ENCODE data around the gene SEMA6A.

SEMA6A gene

GRCh38 chr5:116575326-116576052 lies 866 bp upstream of the SEMA6A start:
- H3K36me3 ChIP-seq (ENCODE audit: insufficient read depth, low read length): no peaks in the 10 kb centered on the region
- H3K4me3 ChIP-seq (ENCODE audit: low read depth in 1 of 2, low read length in 2 of 2): peak overlapping the region; percentile 79 to 86
- peak overlapping the region; percentile 92 for H3K27ac ChIP-seq (ENCODE audit: low read depth, low read length)
- H3K9ac ChIP-seq (ENCODE audit: low read length): peak overlapping the region; percentile 51
- no peaks in the 10 kb centered on the region for H3K27me3 ChIP-seq (ENCODE audit: control insufficient read depth in 1 of 2, insufficient read depth in 2 of 2, low read length in 2 of 2)
- H3K4me1 ChIP-seq (ENCODE audit: insufficient read depth, low read length): peaks cover 5% of the 10 kb centered on the region
- no peaks in the 10 kb centered on the region for H3K9me3 ChIP-seq (ENCODE audit: low read length)

GRCh38 chr5:116573702-116574366 lies 789 bp downstream of the SEMA6A start:
- Histone ChIP-seq H3K9me3 (ENCODE audit: low read length) (no peaks in the 10 kb centered on the region), H3K9ac (ENCODE audit: low read length) (peak overlapping the region; percentile 49), H3K36me3 (ENCODE audit: insufficient read depth, low read length) (no peaks in the 10 kb centered on the region), H3K4me1 (ENCODE audit: insufficient read depth, low read length) (peaks cover 5% of the 10 kb centered on the region), H3K27ac (ENCODE audit: low read depth, low read length) (peak overlapping the region; percentile 76), H3K4me3 (ENCODE audit: low read depth in 1 of 2, low read length in 2 of 2) (peak overlapping the region; percentile 79 to 86), H3K27me3 (ENCODE audit: control insufficient read depth in 1 of 2, insufficient read depth in 2 of 2, low read length in 2 of 2) (no peaks in the 10 kb centered on the region)

GRCh38 chr5:116573279-116573701 lies 1.3 kb downstream of the SEMA6A start:
- Histone ChIP-seq H3K27me3 (ENCODE audit: control insufficient read depth in 1 of 2, insufficient read depth in 2 of 2, low read length in 2 of 2) (no peaks in the 10 kb centered on the region), H3K36me3 (ENCODE audit: insufficient read depth, low read length) (no peaks in the 10 kb centered on the region), H3K27ac (ENCODE audit: low read depth, low read length) (peak overlapping the region; percentile 76), H3K4me3 (ENCODE audit: low read depth in 1 of 2, low read length in 2 of 2) (peak overlapping the region; percentile 79 to 86), H3K9ac (ENCODE audit: low read length) (peak overlapping the region; percentile 12), H3K4me1 (ENCODE audit: insufficient read depth, low read length) (peaks cover 5% of the 10 kb centered on the region), H3K9me3 (ENCODE audit: low read length) (no peaks in the 10 kb centered on the region)

GRCh38 chr5:116572350-116573278 lies 2.0 kb downstream of the SEMA6A start:
- H3K4me3 ChIP-seq (ENCODE audit: low read depth in 1 of 2, low read length in 2 of 2): peak overlapping the region; percentile 79 to 86
- H3K27me3 ChIP-seq (ENCODE audit: control insufficient read depth in 1 of 2, insufficient read depth in 2 of 2, low read length in 2 of 2): no peaks in the 10 kb centered on the region
- peak overlapping the region; percentile 76 for H3K27ac ChIP-seq (ENCODE audit: low read depth, low read length)
- no peaks in the 10 kb centered on the region for H3K36me3 ChIP-seq (ENCODE audit: insufficient read depth, low read length)
- peaks cover 5% of the 10 kb centered on the region for H3K4me1 ChIP-seq (ENCODE audit: insufficient read depth, low read length)
- H3K9me3 ChIP-seq (ENCODE audit: low read length): no peaks in the 10 kb centered on the region
- peak overlapping the region; percentile 16 for H3K9ac ChIP-seq (ENCODE audit: low read length)

GRCh38 chr5:116571568-116572349 lies 2.9 kb downstream of the SEMA6A start:
- peak overlapping the region; percentile 16 for H3K9ac ChIP-seq (ENCODE audit: low read length)

GRCh38 chr5:116569999-116570398 lies 4.6 kb downstream of the SEMA6A start:
- Histone ChIP-seq H3K4me1 (ENCODE audit: insufficient read depth, low read length) (no peaks in the 10 kb centered on the region), H3K27me3 (ENCODE audit: control insufficient read depth in 1 of 2, insufficient read depth in 2 of 2, low read length in 2 of 2) (no peaks in the 10 kb centered on the region), H3K27ac (ENCODE audit: low read depth, low read length) (no peak overlapping the region), H3K4me3 (ENCODE audit: low read depth in 1 of 2, low read length in 2 of 2) (no peak overlapping the region), H3K9me3 (ENCODE audit: low read length) (no peaks in the 10 kb centered on the region), H3K36me3 (ENCODE audit: insufficient read depth, low read length) (no peaks in the 10 kb centered on the region), H3K9ac (ENCODE audit: low read length) (no peak overlapping the region)

More at GRCh38 chr5:116571568-116572349, 2.9 kb downstream of the SEMA6A start:
- Histone ChIP-seq H3K36me3 (ENCODE audit: insufficient read depth, low read length) (no peaks in the 10 kb centered on the region), H3K27me3 (ENCODE audit: control insufficient read depth in 1 of 2, insufficient read depth in 2 of 2, low read length in 2 of 2) (no peaks in the 10 kb centered on the region), H3K4me1 (ENCODE audit: insufficient read depth, low read length) (peaks cover 5% of the 10 kb centered on the region), H3K4me3 (ENCODE audit: low read depth in 1 of 2, low read length in 2 of 2) (peak overlapping the region; percentile 79 to 86), H3K9me3 (ENCODE audit: low read length) (no peaks in the 10 kb centered on the region), H3K27ac (ENCODE audit: low read depth, low read length) (peak overlapping the region; percentile 76)

GRCh38 chr5:116567106-116567505 lies 7.5 kb downstream of the SEMA6A start:
- H3K4me3 ChIP-seq (ENCODE audit: low read depth in 1 of 2, low read length in 2 of 2): no peak overlapping the region
- peaks cover 15% of the 10 kb centered on the region for H3K4me1 ChIP-seq (ENCODE audit: insufficient read depth, low read length)
- H3K9me3 ChIP-seq (ENCODE audit: low read length): no peaks in the 10 kb centered on the region
- H3K27me3 ChIP-seq (ENCODE audit: control insufficient read depth in 1 of 2, insufficient read depth in 2 of 2, low read length in 2 of 2): no peaks in the 10 kb centered on the region
- no peaks in the 10 kb centered on the region for H3K36me3 ChIP-seq (ENCODE audit: insufficient read depth, low read length)
- no peak overlapping the region for H3K27ac ChIP-seq (ENCODE audit: low read depth, low read length)
- no peak overlapping the region for H3K9ac ChIP-seq (ENCODE audit: low read length)

GRCh38 chr5:116566251-116566650 lies 8.4 kb downstream of the SEMA6A start:
- Histone ChIP-seq H3K9ac (ENCODE audit: low read length) (no peak overlapping the region), H3K4me1 (ENCODE audit: insufficient read depth, low read length) (peaks cover 15% of the 10 kb centered on the region), H3K27ac (ENCODE audit: low read depth, low read length) (no peak overlapping the region), H3K36me3 (ENCODE audit: insufficient read depth, low read length) (no peaks in the 10 kb centered on the region), H3K27me3 (ENCODE audit: control insufficient read depth in 1 of 2, insufficient read depth in 2 of 2, low read length in 2 of 2) (no peaks in the 10 kb centered on the region), H3K4me3 (ENCODE audit: low read depth in 1 of 2, low read length in 2 of 2) (no peak overlapping the region), H3K9me3 (ENCODE audit: low read length) (no peaks in the 10 kb centered on the region)

- H3K27ac ChIP-seq (ENCODE audit: low read depth, low read length): no peak overlapping the region
- peaks cover 15% of the 10 kb centered on the region for H3K4me1 ChIP-seq (ENCODE audit: insufficient read depth, low read length)
- H3K27me3 ChIP-seq (ENCODE audit: control insufficient read depth in 1 of 2, insufficient read depth in 2 of 2, low read length in 2 of 2): no peaks in the 10 kb centered on the region
- H3K9ac ChIP-seq (ENCODE audit: low read length): no peak overlapping the region
- H3K9me3 ChIP-seq (ENCODE audit: low read length): no peaks in the 10 kb centered on the region
- H3K36me3 ChIP-seq (ENCODE audit: insufficient read depth, low read length): no peaks in the 10 kb centered on the region
- no peak overlapping the region for H3K4me3 ChIP-seq (ENCODE audit: low read depth in 1 of 2, low read length in 2 of 2)
Measured at GRCh38 chr5:116564756-116565490, 9.7 kb downstream of the SEMA6A start.

GRCh38 chr5:116564312-116564711 lies 10.3 kb downstream of the SEMA6A start:
- Histone ChIP-seq H3K36me3 (ENCODE audit: insufficient read depth, low read length) (no peaks in the 10 kb centered on the region), H3K9me3 (ENCODE audit: low read length) (no peaks in the 10 kb centered on the region), H3K4me1 (ENCODE audit: insufficient read depth, low read length) (peaks cover 15% of the 10 kb centered on the region), H3K4me3 (ENCODE audit: low read depth in 1 of 2, low read length in 2 of 2) (no peak overlapping the region), H3K9ac (ENCODE audit: low read length) (no peak overlapping the region), H3K27ac (ENCODE audit: low read depth, low read length) (no peak overlapping the region), H3K27me3 (ENCODE audit: control insufficient read depth in 1 of 2, insufficient read depth in 2 of 2, low read length in 2 of 2) (no peaks in the 10 kb centered on the region)

Measured in muscle layer of colon (tissue), 2 donors.